HG03558 (cell line): ENCODE data around the gene ARMC9.
"Not testable (repeated sequence)": the region's sequence is repeated elsewhere in the genome, so short reads cannot be mapped to it uniquely, and the experiment has no call there.

ENCODE experiments used
- ATAC-seq: cut with Tn5 transposase; IDR thresholded peaks from one replicate; pipeline ENCODE4 v1.9.1; 2021; ENCODE audit warnings: moderate number of reproducible peaks; ENCODE audit not compliant: unreplicated experiment; ENCODE audit errors: extremely low read depth

ARMC9 gene

GRCh38 chr2:231277962-231278361 is 79.5 kb downstream of the ARMC9 start:
- no peak for ATAC-seq

- no peak for ATAC-seq
These were observed 80.4 kb downstream of the ARMC9 start for GRCh38 chr2:231278868-231279267.

GRCh38 chr2:231280846-231281245 is 82.4 kb downstream of the ARMC9 start:
- ATAC-seq: no peak

GRCh38 chr2:231284296-231284695 is 85.9 kb downstream of the ARMC9 start:
- no peak for ATAC-seq

GRCh38 chr2:231286964-231287363 is 88.5 kb downstream of the ARMC9 start:
- no peak for ATAC-seq

- ATAC-seq: no peak
These were observed 89.3 kb downstream of the ARMC9 start for GRCh38 chr2:231287696-231288095.

- ATAC-seq: no peak
These were observed 90.2 kb downstream of the ARMC9 start for GRCh38 chr2:231288590-231288989.

- ATAC-seq: no peak
These were observed 92.0 kb downstream of the ARMC9 start for GRCh38 chr2:231290321-231291015.

- no peak for ATAC-seq
These were observed 94.2 kb downstream of the ARMC9 start for GRCh38 chr2:231292472-231293134.

- ATAC-seq: no peak
These were observed 94.7 kb downstream of the ARMC9 start for GRCh38 chr2:231293163-231293562.

- ATAC-seq: no peak
These were observed 95.7 kb downstream of the ARMC9 start for GRCh38 chr2:231294116-231294515.

- no peak for ATAC-seq
These were observed 96.3 kb downstream of the ARMC9 start for GRCh38 chr2:231294571-231295362.

GRCh38 chr2:231295363-231295655 is 96.9 kb downstream of the ARMC9 start:
- no peak for ATAC-seq

GRCh38 chr2:231296401-231296974 is 98.1 kb downstream of the ARMC9 start:
- no peak for ATAC-seq

- ATAC-seq: no peak
These were observed 98.9 kb downstream of the ARMC9 start for GRCh38 chr2:231297108-231297908.

- ATAC-seq: no peak
These were observed 99.7 kb downstream of the ARMC9 start for GRCh38 chr2:231298091-231298490.

- no peak for ATAC-seq
These were observed 100.8 kb downstream of the ARMC9 start for GRCh38 chr2:231299267-231299666.

- no peak for ATAC-seq
These were observed 101.7 kb downstream of the ARMC9 start for GRCh38 chr2:231300020-231300721.

- no peak for ATAC-seq
These were observed 102.3 kb downstream of the ARMC9 start for GRCh38 chr2:231300722-231301076.

- ATAC-seq: not testable (repeated sequence)
These were observed 105.8 kb downstream of the ARMC9 start for GRCh38 chr2:231304259-231304658.
